ENCODE results near the gene TFRC.
A peak's percentile ranks its signal among the peaks of the same experiment; 100 is the strongest.
"Not testable (repeated sequence)": the region's sequence is repeated elsewhere in the genome, so short reads cannot be mapped to it uniquely, and the experiment has no call there.

TFRC gene

DNA sequence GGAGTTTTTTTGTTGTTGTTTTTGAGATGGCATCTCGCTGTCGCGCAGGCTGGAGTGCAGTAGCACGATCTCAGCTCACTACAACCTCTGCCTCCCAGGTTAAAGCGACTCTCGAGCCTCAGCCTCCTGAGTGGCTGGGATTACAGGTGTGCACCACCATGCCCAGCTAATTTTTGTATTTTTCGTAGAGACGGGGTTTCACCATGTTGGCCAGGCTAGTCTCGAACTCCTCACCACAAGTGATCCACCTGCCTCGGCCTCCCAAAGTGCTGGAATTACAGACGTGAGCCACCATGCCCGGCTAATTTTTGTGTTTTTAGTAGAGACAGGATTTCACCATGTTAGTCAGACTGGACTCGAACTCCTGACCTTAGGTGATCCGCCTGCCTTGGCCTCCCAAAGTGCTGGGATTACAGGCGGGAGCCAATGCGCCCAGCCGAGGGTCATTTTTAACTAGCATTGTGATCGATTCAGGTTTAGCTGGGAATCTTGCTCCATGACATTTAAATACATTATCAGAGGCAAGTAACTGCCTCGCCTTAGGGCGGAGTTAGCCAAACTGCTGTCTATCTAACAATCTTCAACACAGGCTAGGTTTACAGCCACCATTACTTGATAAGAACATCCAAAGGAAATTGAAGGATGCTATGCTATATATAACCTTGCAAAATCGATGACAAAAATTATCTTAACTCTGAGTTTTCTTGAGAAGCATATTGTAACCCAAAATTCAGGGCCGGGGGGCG lies 1.6 kb downstream of the TFRC start:
- H2AFZ ChIP-seq (ENCODE audit: low read depth, low read length); H3K14ac ChIP-seq (ENCODE audit: low read length in 2 of 2); H3K9me3 ChIP-seq (ENCODE audit: control insufficient read depth, low read length); H2BK12ac ChIP-seq (ENCODE audit: low read length in 2 of 2); H3K79me1 ChIP-seq (replicated peaks; ENCODE audit: low read length, poor library complexity, severe bottlenecking); H3K27me3 ChIP-seq (ENCODE audit: control insufficient read depth in 1 of 2, insufficient read depth in 1 of 2, low read length in 2 of 2); H3K4me1 ChIP-seq (ENCODE audit: control insufficient read depth, insufficient read depth, low read depth, low read length); H3K36me3 ChIP-seq (ENCODE audit: control insufficient read depth in 1 of 2, insufficient read depth in 2 of 2, low read depth in 1 of 2, low read length in 2 of 2); H2AK5ac ChIP-seq (ENCODE audit: low read length, severe bottlenecking); H4K8ac ChIP-seq (ENCODE audit: low read length); H4K91ac ChIP-seq (ENCODE audit: low read length); H3K4ac ChIP-seq (ENCODE audit: low read depth in 1 of 2, low read length in 2 of 2); H3K18ac ChIP-seq (ENCODE audit: low read depth in 1 of 2, low read length in 2 of 2); H2BK5ac ChIP-seq (ENCODE audit: low read depth, low read length, poor library complexity, severe bottlenecking); H2BK120ac ChIP-seq (ENCODE audit: low read depth, low read length); DNase-seq; H3K27ac ChIP-seq (ENCODE audit: low read length, poor library complexity, severe bottlenecking); H2BK15ac ChIP-seq (ENCODE audit: low read depth, poor library complexity, severe bottlenecking): not testable (repeated sequence)
- H3K9ac ChIP-seq (ENCODE audit: low read length), result peak overlapping the region; percentile 90
- H3K4me3 ChIP-seq (ENCODE audit: insufficient read depth in 1 of 2, low read depth in 1 of 2, low read length in 2 of 2), result peak overlapping the region in 1 of 2 experiments; percentile 90
- 89% methylated on average over 23 of the region's 23 CpGs for WGBS
- peak overlapping the region; percentile 95 for H3K4me2 ChIP-seq (ENCODE audit: low read length, poor library complexity, severe bottlenecking)
- peak overlapping the region in 1 of 2 experiments; percentile 52 for H3K23ac ChIP-seq (ENCODE audit: low read length in 2 of 2)

DNA sequence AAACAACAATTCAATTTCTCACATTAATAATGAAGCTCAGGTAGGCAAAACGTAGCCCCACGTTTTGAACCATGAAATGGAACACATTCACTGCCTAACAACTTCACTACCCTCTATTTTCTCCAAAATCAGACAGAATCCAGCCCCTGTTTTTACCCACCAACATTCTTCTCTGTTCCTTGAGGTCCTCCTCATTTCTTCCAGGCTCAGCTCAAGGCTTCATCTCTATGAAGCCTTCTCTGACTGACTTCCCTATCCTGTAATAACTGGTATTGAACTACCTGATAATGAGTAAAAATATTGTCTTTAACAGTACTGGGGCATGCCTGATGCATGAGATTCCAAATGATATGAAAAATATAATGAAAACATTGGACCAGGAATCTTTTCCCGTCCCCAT lies 2.2 kb downstream of the TFRC start:
- no peak for DNase-seq
- no peaks in the 10 kb centered on the region for H3K9me3 ChIP-seq (ENCODE audit: control insufficient read depth, low read length)
- no peak overlapping the region for H2BK5ac ChIP-seq (ENCODE audit: low read depth, low read length, poor library complexity, severe bottlenecking)
- no peak overlapping the region for H4K91ac ChIP-seq (ENCODE audit: low read length)
- H4K8ac ChIP-seq (ENCODE audit: low read length), result no peak overlapping the region
- H3K9ac ChIP-seq (ENCODE audit: low read length), result no peak overlapping the region
- H3K14ac ChIP-seq (ENCODE audit: low read length in 2 of 2), result no peak overlapping the region
- H3K4me3 ChIP-seq (ENCODE audit: insufficient read depth in 1 of 2, low read depth in 1 of 2, low read length in 2 of 2), result no peak overlapping the region
- H3K27me3 ChIP-seq (ENCODE audit: control insufficient read depth in 1 of 2, insufficient read depth in 1 of 2, low read length in 2 of 2), result no peaks in the 10 kb centered on the region
- no peak overlapping the region for H3K4ac ChIP-seq (ENCODE audit: low read depth in 1 of 2, low read length in 2 of 2)
- H3K18ac ChIP-seq (ENCODE audit: low read depth in 1 of 2, low read length in 2 of 2), result no peak overlapping the region
- no peak overlapping the region for H2AFZ ChIP-seq (ENCODE audit: low read depth, low read length)
- H2AK5ac ChIP-seq (ENCODE audit: low read length, severe bottlenecking), result no peak overlapping the region
- H2BK12ac ChIP-seq (ENCODE audit: low read length in 2 of 2), result no peak overlapping the region
- 98% methylated on average over 3 of the region's 3 CpGs for WGBS
- H3K27ac ChIP-seq (ENCODE audit: low read length, poor library complexity, severe bottlenecking), result no peak overlapping the region
- H2BK120ac ChIP-seq (ENCODE audit: low read depth, low read length), result no peak overlapping the region
- no peak overlapping the region for H3K23ac ChIP-seq (ENCODE audit: low read length in 2 of 2)
- no peak overlapping the region for H2BK15ac ChIP-seq (ENCODE audit: low read depth, poor library complexity, severe bottlenecking)
- H3K36me3 ChIP-seq (ENCODE audit: control insufficient read depth in 1 of 2, insufficient read depth in 2 of 2, low read depth in 1 of 2, low read length in 2 of 2), result peaks cover 2 to 11% of the 10 kb centered on the region in 2 experiments
- H3K4me2 ChIP-seq (ENCODE audit: low read length, poor library complexity, severe bottlenecking), result no peak overlapping the region
- H3K79me1 ChIP-seq (replicated peaks; ENCODE audit: low read length, poor library complexity, severe bottlenecking), result peaks cover 11% of the 10 kb centered on the region
- H3K4me1 ChIP-seq (ENCODE audit: control insufficient read depth, insufficient read depth, low read depth, low read length), result peaks cover 5% of the 10 kb centered on the region

DNA sequence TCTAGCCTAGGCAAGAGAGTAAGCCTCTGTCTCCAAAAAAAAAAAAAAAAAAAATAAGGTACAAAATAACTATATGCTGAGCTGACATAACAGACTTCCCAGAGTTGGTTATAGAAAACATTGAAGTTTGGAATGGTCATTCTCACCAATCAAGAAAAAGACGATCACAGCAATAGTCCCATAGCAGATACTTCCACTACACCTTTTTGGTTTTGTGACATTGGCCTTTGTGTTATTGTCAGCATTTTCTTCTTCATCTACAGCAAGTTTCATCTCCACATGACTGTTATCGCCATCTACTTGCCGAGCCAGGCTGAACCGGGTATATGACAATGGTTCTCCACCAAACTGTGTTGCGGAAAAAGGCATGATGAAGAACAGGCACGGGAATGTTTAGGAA lies 6.9 kb downstream of the TFRC start:
- no peak overlapping the region for H4K91ac ChIP-seq (ENCODE audit: low read length)
- no peaks in the 10 kb centered on the region for H3K27me3 ChIP-seq (ENCODE audit: control insufficient read depth in 1 of 2, insufficient read depth in 1 of 2, low read length in 2 of 2)
- no peak overlapping the region for H2AK5ac ChIP-seq (ENCODE audit: low read length, severe bottlenecking)
- no peak overlapping the region for H3K4me2 ChIP-seq (ENCODE audit: low read length, poor library complexity, severe bottlenecking)
- no peak overlapping the region for H3K23ac ChIP-seq (ENCODE audit: low read length in 2 of 2)
- peaks cover 15 to 43% of the 10 kb centered on the region in 2 experiments for H3K36me3 ChIP-seq (ENCODE audit: control insufficient read depth in 1 of 2, insufficient read depth in 2 of 2, low read depth in 1 of 2, low read length in 2 of 2)
- H2AFZ ChIP-seq (ENCODE audit: low read depth, low read length), result no peak overlapping the region
- no peak overlapping the region for H3K27ac ChIP-seq (ENCODE audit: low read length, poor library complexity, severe bottlenecking)
- no peak overlapping the region for H2BK15ac ChIP-seq (ENCODE audit: low read depth, poor library complexity, severe bottlenecking)
- H3K4ac ChIP-seq (ENCODE audit: low read depth in 1 of 2, low read length in 2 of 2), result no peak overlapping the region
- no peak overlapping the region for H2BK12ac ChIP-seq (ENCODE audit: low read length in 2 of 2)
- H3K4me1 ChIP-seq (ENCODE audit: control insufficient read depth, insufficient read depth, low read depth, low read length), result peaks cover 1% of the 10 kb centered on the region
- H2BK120ac ChIP-seq (ENCODE audit: low read depth, low read length), result no peak overlapping the region
- H3K9ac ChIP-seq (ENCODE audit: low read length), result no peak overlapping the region
- H3K4me3 ChIP-seq (ENCODE audit: insufficient read depth in 1 of 2, low read depth in 1 of 2, low read length in 2 of 2), result no peak overlapping the region
- no peak for DNase-seq
- 95% methylated on average over 4 of the region's 6 CpGs for WGBS
- no peaks in the 10 kb centered on the region for H3K9me3 ChIP-seq (ENCODE audit: control insufficient read depth, low read length)
- H3K18ac ChIP-seq (ENCODE audit: low read depth in 1 of 2, low read length in 2 of 2), result no peak overlapping the region
- no peak overlapping the region for H3K14ac ChIP-seq (ENCODE audit: low read length in 2 of 2)
- H4K8ac ChIP-seq (ENCODE audit: low read length), result no peak overlapping the region
- H3K79me1 ChIP-seq (replicated peaks; ENCODE audit: low read length, poor library complexity, severe bottlenecking), result peaks cover 17% of the 10 kb centered on the region
- H2BK5ac ChIP-seq (ENCODE audit: low read depth, low read length, poor library complexity, severe bottlenecking), result no peak overlapping the region

DNA sequence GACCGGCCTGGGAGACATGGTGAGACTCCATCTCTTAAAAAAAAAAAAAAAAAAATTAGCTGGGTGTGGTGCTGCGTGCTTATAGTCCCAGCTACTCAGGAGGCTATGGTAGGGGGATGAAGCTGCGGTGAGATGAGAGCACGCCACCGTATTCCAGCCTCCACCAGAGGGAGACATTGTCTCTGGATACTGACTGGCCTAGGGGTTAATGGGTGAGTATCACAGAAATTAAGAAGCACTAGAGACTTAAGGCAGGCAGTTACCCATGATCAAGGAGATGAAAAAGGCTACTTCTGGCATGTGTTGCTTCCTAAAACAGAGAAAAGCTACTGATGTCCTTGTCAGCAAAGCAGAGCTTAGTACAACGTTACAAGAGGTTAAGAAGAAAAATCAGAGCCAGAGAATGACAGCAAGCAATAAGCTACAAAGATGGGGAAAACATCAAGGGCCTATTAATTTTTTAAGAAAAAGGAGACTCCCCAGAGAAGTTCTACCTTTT lies 8.6 kb downstream of the TFRC start:
- no peak overlapping the region for H2BK120ac ChIP-seq (ENCODE audit: low read depth, low read length)
- no peaks in the 10 kb centered on the region for H3K9me3 ChIP-seq (ENCODE audit: control insufficient read depth, low read length)
- 50% methylated on average over 6 of the region's 6 CpGs for WGBS
- H3K23ac ChIP-seq (ENCODE audit: low read length in 2 of 2), result no peak overlapping the region
- peak; percentile 71 for DNase-seq
- H3K4me3 ChIP-seq (ENCODE audit: insufficient read depth in 1 of 2, low read depth in 1 of 2, low read length in 2 of 2), result no peak overlapping the region
- H2AFZ ChIP-seq (ENCODE audit: low read depth, low read length), result no peak overlapping the region
- no peak overlapping the region for H3K14ac ChIP-seq (ENCODE audit: low read length in 2 of 2)
- no peak overlapping the region for H2BK12ac ChIP-seq (ENCODE audit: low read length in 2 of 2)
- no peaks in the 10 kb centered on the region for H3K4me1 ChIP-seq (ENCODE audit: control insufficient read depth, insufficient read depth, low read depth, low read length)
- no peak overlapping the region for H2BK15ac ChIP-seq (ENCODE audit: low read depth, poor library complexity, severe bottlenecking)
- H4K91ac ChIP-seq (ENCODE audit: low read length), result no peak overlapping the region
- no peak overlapping the region for H3K18ac ChIP-seq (ENCODE audit: low read depth in 1 of 2, low read length in 2 of 2)
- H2BK5ac ChIP-seq (ENCODE audit: low read depth, low read length, poor library complexity, severe bottlenecking), result no peak overlapping the region
- no peak overlapping the region for H2AK5ac ChIP-seq (ENCODE audit: low read length, severe bottlenecking)
- no peak overlapping the region for H3K27ac ChIP-seq (ENCODE audit: low read length, poor library complexity, severe bottlenecking)
- no peak overlapping the region for H3K4ac ChIP-seq (ENCODE audit: low read depth in 1 of 2, low read length in 2 of 2)
- no peaks in the 10 kb centered on the region for H3K27me3 ChIP-seq (ENCODE audit: control insufficient read depth in 1 of 2, insufficient read depth in 1 of 2, low read length in 2 of 2)
- H3K79me1 ChIP-seq (replicated peaks; ENCODE audit: low read length, poor library complexity, severe bottlenecking), result peaks cover 17% of the 10 kb centered on the region
- no peak overlapping the region for H3K4me2 ChIP-seq (ENCODE audit: low read length, poor library complexity, severe bottlenecking)
- peaks cover 19 to 60% of the 10 kb centered on the region in 2 experiments for H3K36me3 ChIP-seq (ENCODE audit: control insufficient read depth in 1 of 2, insufficient read depth in 2 of 2, low read depth in 1 of 2, low read length in 2 of 2)
- no peak overlapping the region for H3K9ac ChIP-seq (ENCODE audit: low read length)
- no peak overlapping the region for H4K8ac ChIP-seq (ENCODE audit: low read length)

Data from mesenchymal stem cell (in vitro differentiated cells and primary cell).